ENCODE results near the gene NT5DC3.

NT5DC3 gene

DNA sequence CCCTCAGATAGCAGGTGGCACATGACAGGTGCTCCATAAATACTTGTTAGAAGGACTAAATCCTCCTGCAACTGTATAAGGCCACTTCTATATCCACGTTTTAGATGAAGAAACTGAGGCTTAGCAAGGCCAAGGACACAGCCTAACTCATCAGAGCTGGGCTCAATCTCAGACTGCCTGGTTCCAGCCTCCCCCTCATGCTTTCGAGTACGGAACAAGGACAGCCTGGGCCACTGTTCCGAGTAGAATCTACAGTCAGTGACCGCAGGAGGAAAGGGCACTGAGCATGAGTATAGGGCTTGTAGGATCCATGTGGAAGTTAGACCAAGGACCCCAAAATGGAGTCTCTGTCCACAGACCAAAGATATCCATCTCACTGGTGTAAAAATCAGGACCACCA is 84.6 kb downstream of the NT5DC3 start:
- H3K27ac Mint-ChIP-seq = no peak overlapping the region
- no peaks in the 10 kb centered on the region for H3K9me3 Mint-ChIP-seq
- ATAC-seq (no peak), DNase-seq (no peak)
- no peaks in the 10 kb centered on the region for H3K36me3 Mint-ChIP-seq (ENCODE audit: low read depth)
- H3K27me3 Mint-ChIP-seq = no peaks in the 10 kb centered on the region
- H3K4me3 Mint-ChIP-seq = no peak overlapping the region
- no peaks in the 10 kb centered on the region for H3K4me1 Mint-ChIP-seq

DNA sequence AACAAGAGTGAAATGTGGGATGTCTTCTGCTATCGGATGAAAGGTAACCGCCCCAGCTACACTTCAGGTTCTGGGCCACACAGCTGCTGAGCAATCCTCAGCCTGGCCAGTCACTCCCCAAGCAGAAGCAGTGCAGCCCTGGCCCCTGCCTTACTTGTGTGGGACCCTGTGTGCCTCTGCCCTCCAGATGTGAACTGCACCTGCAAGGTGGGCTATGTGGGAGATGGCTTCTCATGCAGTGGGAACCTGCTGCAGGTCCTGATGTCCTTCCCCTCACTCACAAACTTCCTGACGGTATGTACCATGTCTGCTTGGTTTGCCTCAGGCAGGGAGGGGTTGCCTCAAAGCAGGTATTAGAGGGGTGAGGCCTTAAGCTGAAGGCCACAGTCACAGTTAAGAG is 85.6 kb downstream of the NT5DC3 start:
- no peak overlapping the region for H3K27ac Mint-ChIP-seq
- H3K4me3 Mint-ChIP-seq = no peak overlapping the region
- H3K9me3 Mint-ChIP-seq = no peaks in the 10 kb centered on the region
- H3K4me1 Mint-ChIP-seq = no peaks in the 10 kb centered on the region
- DNase-seq (no peak), ATAC-seq (no peak)
- H3K27me3 Mint-ChIP-seq = no peaks in the 10 kb centered on the region
- no peaks in the 10 kb centered on the region for H3K36me3 Mint-ChIP-seq (ENCODE audit: low read depth)

DNA sequence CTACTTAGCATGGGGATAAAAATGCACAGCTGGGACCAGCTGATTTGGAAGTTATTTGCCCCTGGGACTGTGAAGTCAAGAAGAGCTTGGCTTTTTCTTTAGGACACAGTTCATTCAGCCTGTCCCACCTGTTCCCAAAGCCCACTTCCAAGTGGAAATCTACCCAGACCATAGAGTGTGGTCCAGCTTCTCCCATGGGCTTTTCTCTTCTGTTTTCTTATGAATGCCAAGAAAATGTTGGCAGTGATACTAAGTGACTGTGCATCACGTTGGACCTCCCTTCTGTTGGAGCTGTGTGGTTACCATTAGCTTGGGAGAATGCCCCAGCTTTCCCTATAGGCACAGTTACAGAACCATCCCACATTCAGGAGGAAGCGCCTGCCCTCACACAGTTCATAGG is 89.4 kb downstream of the NT5DC3 start:
- DNase-seq (no peak), ATAC-seq (no peak)
- H3K4me3 Mint-ChIP-seq = no peak overlapping the region
- H3K36me3 Mint-ChIP-seq (ENCODE audit: low read depth) = no peaks in the 10 kb centered on the region
- H3K4me1 Mint-ChIP-seq = no peaks in the 10 kb centered on the region
- H3K9me3 Mint-ChIP-seq = no peaks in the 10 kb centered on the region
- H3K27me3 Mint-ChIP-seq = peaks cover 1% of the 10 kb centered on the region
- H3K27ac Mint-ChIP-seq = no peak overlapping the region

DNA sequence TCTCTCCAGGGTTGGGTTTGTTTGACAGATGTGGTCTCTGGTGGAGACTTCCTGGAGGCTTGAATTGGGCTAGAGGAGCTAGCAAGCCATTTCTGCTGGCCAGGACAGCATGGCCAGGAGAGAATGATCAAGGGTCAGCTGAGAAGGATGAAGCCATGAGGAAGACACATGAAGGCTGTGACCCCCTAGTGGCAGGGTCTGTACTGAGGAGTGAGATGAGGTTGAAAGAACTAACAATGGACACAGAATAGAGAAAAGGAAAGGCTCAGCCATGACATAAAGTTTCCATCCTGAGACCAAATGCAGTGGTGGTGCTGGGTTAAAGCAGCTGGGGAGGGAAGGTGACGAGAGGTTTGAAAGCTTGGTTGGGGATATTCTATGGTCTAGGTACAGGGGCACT is 89.9 kb downstream of the NT5DC3 start:
- DNase-seq = no peak
- Mint-ChIP-seq H3K4me3 (no peak overlapping the region), H3K27me3 (peaks cover 1% of the 10 kb centered on the region), H3K36me3 (ENCODE audit: low read depth) (no peaks in the 10 kb centered on the region), H3K27ac (no peak overlapping the region), H3K4me1 (no peaks in the 10 kb centered on the region), H3K9me3 (no peaks in the 10 kb centered on the region)
- ATAC-seq = peak; percentile 59

DNA sequence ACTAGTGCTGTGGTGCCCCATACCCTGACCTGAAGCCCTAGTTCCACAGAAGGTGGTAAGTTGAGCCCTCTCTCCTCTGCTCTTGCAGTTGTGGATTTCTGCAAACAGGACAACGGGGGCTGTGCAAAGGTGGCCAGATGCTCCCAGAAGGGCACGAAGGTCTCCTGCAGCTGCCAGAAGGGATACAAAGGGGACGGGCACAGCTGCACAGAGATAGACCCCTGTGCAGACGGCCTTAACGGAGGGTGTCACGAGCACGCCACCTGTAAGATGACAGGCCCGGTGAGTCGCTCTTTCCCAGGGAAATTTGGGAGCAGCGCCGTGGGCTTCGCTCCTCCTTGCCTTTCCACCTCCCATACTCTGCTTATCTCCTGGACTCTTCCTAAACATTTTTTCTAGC is 92.2 kb downstream of the NT5DC3 start:
- no peaks in the 10 kb centered on the region for H3K9me3 Mint-ChIP-seq
- H3K4me1 Mint-ChIP-seq = no peaks in the 10 kb centered on the region
- no peak overlapping the region for H3K4me3 Mint-ChIP-seq
- H3K27ac Mint-ChIP-seq = no peak overlapping the region
- no peaks in the 10 kb centered on the region for H3K36me3 Mint-ChIP-seq (ENCODE audit: low read depth)
- peaks cover 1% of the 10 kb centered on the region for H3K27me3 Mint-ChIP-seq
- no peak for ATAC-seq
- no peak for DNase-seq

DNA sequence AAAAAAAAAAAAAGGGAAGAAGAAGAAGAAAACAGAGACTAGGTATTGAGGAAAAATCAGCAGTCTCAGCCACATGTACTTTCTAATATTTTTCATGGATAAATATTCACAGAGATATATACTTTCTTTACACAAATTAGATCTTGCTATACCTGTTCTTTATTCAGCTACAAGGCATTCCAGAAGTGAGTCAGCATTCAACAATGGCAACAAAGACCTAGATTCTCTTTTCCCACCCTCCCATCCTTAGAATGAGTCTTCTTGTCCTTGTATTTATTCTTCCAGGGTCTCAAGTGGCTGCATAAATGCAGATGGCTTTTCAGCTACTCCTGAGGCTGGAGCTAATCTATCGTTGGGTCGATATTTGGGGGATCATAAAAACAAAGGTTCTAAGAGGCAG is 93.0 kb downstream of the NT5DC3 start:
- Mint-ChIP-seq H3K27me3 (peaks cover 1% of the 10 kb centered on the region), H3K9me3 (no peaks in the 10 kb centered on the region), H3K36me3 (ENCODE audit: low read depth) (no peaks in the 10 kb centered on the region), H3K4me1 (no peaks in the 10 kb centered on the region), H3K4me3 (no peak overlapping the region), H3K27ac (no peak overlapping the region)
- no peak for ATAC-seq
- DNase-seq = no peak

DNA sequence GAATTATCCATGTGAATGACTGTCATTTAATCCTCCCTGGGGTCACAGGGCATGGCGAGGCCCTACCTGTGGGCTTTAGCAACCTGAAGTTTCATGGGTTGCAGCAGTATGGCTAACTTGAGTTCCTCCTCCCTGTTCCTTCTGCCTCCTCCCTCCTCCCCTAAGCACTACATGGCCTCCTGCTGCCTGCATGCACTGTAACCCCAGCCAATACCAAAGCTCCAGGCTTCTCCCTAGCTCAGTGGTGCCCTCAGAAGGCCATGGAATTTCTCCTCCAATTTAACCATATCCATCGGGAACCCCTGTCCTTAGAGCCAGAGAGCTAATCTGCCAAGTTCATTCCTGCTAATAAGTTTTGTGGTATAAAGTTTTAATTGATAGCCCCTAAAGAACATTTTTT is 95.1 kb downstream of the NT5DC3 start:
- H3K27ac Mint-ChIP-seq = no peak overlapping the region

DNA sequence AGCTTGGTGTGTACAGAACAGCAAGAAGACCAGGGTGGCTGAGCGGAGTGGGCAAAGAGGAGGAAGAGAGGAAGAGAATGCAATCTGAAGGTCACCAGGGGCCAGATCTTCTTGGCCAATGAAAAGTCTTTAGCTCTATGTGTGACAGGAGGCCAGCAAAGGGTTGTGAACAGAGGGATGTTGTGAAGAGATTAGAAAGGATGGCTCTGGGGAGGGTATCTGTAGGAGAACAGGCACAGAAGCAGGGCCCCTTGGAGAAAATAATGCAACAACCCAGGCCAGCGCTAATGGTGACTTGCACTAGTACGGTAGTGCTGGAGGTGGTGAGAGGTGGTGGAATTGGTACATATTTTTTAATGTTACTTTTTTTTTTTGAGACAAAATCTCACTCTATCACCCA is 97.2 kb downstream of the NT5DC3 start:
- Mint-ChIP-seq H3K4me1 (no peaks in the 10 kb centered on the region), H3K36me3 (ENCODE audit: low read depth) (no peaks in the 10 kb centered on the region), H3K27me3 (no peaks in the 10 kb centered on the region), H3K27ac (no peak overlapping the region), H3K9me3 (no peaks in the 10 kb centered on the region), H3K4me3 (no peak overlapping the region)
- DNase-seq (no peak), ATAC-seq (no peak)

More for the DNA sequence above, 95.1 kb downstream of the NT5DC3 start:
- H3K4me1 Mint-ChIP-seq = no peaks in the 10 kb centered on the region
- no peaks in the 10 kb centered on the region for H3K36me3 Mint-ChIP-seq (ENCODE audit: low read depth)
- peaks cover 1% of the 10 kb centered on the region for H3K27me3 Mint-ChIP-seq
- DNase-seq = no peak
- no peak for ATAC-seq
- H3K4me3 Mint-ChIP-seq = no peak overlapping the region
- no peaks in the 10 kb centered on the region for H3K9me3 Mint-ChIP-seq

DNA sequence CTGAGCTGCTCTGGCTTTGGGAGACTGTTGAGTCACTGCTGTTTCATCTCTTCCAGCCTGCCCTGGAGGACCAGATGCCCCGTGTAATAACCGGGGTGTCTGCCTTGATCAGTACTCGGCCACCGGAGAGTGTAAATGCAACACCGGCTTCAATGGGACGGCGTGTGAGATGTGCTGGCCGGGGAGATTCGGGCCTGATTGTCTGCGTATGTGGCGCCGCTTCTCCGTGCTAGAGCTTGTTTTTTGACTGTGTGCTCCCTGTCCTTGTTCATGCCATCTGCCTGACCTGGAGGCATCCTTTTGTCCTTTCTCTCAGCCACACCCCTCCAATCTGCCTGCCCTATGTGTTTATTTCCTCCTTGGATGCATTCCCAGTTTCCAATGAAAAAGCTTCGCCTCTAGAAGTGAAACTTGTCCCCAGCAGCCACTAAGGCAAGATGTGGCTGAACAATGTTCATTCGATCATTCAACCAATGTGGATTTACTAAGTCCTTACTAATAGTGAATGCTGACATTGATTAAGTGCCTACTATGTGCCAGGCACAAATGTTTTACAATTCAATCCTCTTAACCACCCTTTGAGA is 98.6 kb downstream of the NT5DC3 start:
- no peak for DNase-seq
- no peak for ATAC-seq
- no peak overlapping the region for H3K27ac Mint-ChIP-seq

DNA sequence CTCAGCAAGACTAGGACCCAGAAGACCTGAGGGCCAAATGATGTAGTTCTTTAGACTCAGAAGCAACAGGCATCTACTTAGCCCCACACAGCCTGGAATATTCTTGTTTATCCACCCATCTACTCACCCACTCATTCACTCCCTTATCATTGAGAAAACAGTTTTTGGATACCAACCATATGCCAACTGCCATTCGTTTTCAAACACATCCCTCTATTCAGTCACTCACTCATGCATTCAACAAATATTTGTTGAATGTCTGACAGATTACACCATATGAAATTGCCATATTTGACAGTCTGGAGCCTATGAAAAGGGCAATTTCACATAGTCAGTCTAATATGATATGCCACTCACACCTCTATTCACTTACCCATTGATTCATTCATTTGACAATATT is 103.2 kb downstream of the NT5DC3 start:
- Mint-ChIP-seq H3K36me3 (ENCODE audit: low read depth) (no peaks in the 10 kb centered on the region), H3K27ac (no peak overlapping the region), H3K9me3 (no peaks in the 10 kb centered on the region), H3K4me3 (no peak overlapping the region), H3K27me3 (peaks cover 4% of the 10 kb centered on the region), H3K4me1 (no peaks in the 10 kb centered on the region)
- DNase-seq (no peak), ATAC-seq (no peak)

More for the DNA sequence above, 98.6 kb downstream of the NT5DC3 start:
- peaks cover 4% of the 10 kb centered on the region for H3K27me3 Mint-ChIP-seq
- no peaks in the 10 kb centered on the region for H3K36me3 Mint-ChIP-seq (ENCODE audit: low read depth)
- H3K9me3 Mint-ChIP-seq = no peaks in the 10 kb centered on the region
- H3K4me1 Mint-ChIP-seq = no peaks in the 10 kb centered on the region
- no peak overlapping the region for H3K4me3 Mint-ChIP-seq

DNA sequence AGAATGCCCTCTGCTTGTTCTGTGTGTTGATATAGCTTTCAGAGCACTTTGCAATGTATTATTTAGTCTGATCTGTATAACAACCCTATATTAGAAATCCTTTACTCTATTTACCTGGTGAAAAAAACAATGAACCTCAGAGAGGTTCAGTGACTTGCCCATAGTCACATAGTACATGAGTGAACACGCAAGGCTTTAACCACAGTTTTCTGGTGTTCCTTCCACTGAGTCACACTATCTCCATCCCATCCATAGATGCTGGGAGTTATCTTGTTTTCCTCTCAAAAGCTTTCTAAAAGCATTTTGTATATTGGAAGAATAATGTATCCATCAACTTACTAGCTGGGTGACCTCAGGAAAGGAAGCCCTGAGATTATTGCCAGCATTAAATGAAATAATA is 104.5 kb downstream of the NT5DC3 start:
- no peaks in the 10 kb centered on the region for H3K36me3 Mint-ChIP-seq (ENCODE audit: low read depth)
- peaks cover 6% of the 10 kb centered on the region for H3K27me3 Mint-ChIP-seq
- no peak overlapping the region for H3K27ac Mint-ChIP-seq
- DNase-seq = no peak
- ATAC-seq = no peak
- no peaks in the 10 kb centered on the region for H3K9me3 Mint-ChIP-seq
- no peaks in the 10 kb centered on the region for H3K4me1 Mint-ChIP-seq
- H3K4me3 Mint-ChIP-seq = no peak overlapping the region

DNA sequence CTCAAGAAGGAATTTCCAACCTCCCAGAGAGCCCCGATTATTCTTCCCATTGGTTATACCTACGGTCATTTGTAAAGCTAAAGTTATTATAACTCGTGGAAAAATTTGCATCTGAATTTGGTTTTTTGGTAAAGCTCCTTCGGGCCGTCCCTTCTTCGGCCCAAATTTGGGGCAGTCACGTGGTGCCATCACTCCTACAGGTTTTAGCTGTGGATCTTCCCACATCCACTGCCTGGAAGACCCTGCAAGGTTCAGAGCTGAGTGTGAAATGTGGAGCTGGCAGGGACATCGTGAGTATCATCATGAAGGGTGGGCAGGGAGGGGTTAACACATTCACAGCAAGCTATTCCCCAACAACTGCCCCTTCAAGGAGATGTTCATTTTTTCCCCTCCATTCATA is 105.7 kb downstream of the NT5DC3 start:
- Mint-ChIP-seq H3K27me3 (peaks cover 8% of the 10 kb centered on the region), H3K4me3 (no peak overlapping the region), H3K4me1 (no peaks in the 10 kb centered on the region), H3K27ac (no peak overlapping the region), H3K36me3 (ENCODE audit: low read depth) (no peaks in the 10 kb centered on the region), H3K9me3 (no peaks in the 10 kb centered on the region)
- no peak for ATAC-seq
- DNase-seq = no peak

DNA sequence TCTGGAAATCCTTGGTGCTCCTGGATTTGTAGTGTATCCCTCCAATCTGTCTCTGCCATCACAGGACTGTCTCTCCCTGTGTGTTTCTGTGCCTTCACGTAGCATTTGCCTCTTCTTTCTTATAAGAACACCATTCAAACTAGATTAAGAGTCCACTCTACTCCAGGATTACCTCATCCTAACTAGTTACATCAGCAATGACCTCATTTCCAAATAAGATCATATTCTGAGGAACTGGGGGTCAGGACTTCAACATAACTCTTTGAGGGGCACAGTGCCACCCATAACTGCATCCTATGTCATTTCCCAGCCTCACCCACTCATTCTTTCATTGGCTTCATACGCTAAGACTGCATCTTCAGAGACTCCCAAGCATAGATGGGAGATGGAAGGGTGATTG is 106.2 kb downstream of the NT5DC3 start:
- Mint-ChIP-seq H3K4me3 (no peak overlapping the region), H3K36me3 (ENCODE audit: low read depth) (no peaks in the 10 kb centered on the region), H3K9me3 (no peaks in the 10 kb centered on the region), H3K4me1 (no peaks in the 10 kb centered on the region), H3K27ac (no peak overlapping the region), H3K27me3 (peaks cover 8% of the 10 kb centered on the region)
- DNase-seq (no peak), ATAC-seq (no peak)

DNA sequence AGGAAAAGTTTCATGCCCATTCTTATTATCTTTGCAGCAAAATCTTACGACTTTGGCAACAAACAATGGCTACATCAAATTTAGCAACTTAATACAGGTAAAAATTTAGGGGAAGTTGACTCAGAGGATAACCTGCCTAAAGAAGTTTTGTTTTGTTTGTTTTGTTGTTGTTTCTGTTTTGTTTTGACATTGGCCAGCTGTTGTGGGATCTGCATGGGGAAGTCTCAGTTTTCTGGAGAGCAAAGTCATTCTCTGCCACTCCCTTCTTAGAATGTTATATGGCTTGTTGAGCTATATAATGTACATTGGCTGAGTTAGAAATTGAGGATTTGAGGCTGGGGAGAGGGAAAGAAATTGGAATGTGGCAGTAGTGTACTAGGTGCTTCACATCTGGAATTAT is 109.5 kb downstream of the NT5DC3 start:
- Mint-ChIP-seq H3K36me3 (ENCODE audit: low read depth) (no peaks in the 10 kb centered on the region), H3K27ac (no peak overlapping the region), H3K27me3 (peaks cover 4% of the 10 kb centered on the region), H3K9me3 (no peaks in the 10 kb centered on the region), H3K4me1 (no peaks in the 10 kb centered on the region), H3K4me3 (no peak overlapping the region)
- DNase-seq (no peak), ATAC-seq (no peak)

DNA sequence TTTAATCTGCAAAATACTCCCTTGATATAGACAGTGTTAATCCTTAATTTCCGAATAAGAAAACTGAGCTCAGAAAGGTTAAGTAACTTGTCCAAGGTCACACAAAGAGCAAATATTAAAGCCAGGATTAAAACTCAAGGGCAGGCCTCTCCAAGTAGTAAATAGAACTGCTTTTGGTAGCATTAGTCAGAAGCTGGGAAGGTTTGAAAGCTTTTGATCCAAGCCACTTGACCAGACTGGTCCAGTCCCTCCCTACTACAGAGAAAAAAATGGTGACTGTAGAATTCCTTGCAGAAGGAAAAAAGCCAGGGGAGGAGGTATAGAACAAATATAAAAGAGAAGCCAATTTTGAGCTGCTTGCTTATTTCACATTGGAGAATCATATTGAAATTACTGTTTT is 111.5 kb downstream of the NT5DC3 start:
- ATAC-seq = no peak
- H3K27me3 Mint-ChIP-seq = peaks cover 4% of the 10 kb centered on the region
- no peak overlapping the region for H3K4me3 Mint-ChIP-seq
- DNase-seq = no peak
- no peaks in the 10 kb centered on the region for H3K36me3 Mint-ChIP-seq (ENCODE audit: low read depth)
- H3K4me1 Mint-ChIP-seq = no peaks in the 10 kb centered on the region
- no peak overlapping the region for H3K27ac Mint-ChIP-seq
- no peaks in the 10 kb centered on the region for H3K9me3 Mint-ChIP-seq

DNA sequence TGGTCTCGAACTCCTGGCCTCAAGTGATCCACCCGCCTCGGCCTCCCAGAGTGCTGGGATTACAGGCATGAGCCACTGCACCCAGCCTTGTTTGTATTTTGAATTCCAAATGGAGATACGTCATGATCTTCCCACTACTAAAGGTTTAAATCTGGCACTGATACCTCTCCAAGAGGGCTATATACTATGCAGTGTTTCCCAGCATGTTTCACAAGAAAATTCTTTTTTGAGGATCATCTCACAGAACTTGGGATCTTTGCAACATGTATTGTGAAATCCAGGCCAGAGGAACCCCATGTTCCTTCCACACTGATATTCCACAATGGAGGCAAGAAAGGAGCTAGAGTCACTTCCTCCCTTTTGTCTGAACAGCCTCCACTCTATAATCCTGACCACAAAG is 112.7 kb downstream of the NT5DC3 start:
- Mint-ChIP-seq H3K9me3 (no peaks in the 10 kb centered on the region), H3K4me1 (no peaks in the 10 kb centered on the region), H3K36me3 (ENCODE audit: low read depth) (no peaks in the 10 kb centered on the region), H3K27ac (no peak overlapping the region), H3K27me3 (peaks cover 4% of the 10 kb centered on the region), H3K4me3 (no peak overlapping the region)
- DNase-seq (no peak), ATAC-seq (no peak)
